Kidney capillary endothelial cell (primary cell): ENCODE measurements around the gene COMP.

Experiments used
- DNase-seq: peaks from one replicate; pipeline ENCODE4 v3.0.0-alpha.2; 2018; ENCODE audit warnings: low spot score

Gene COMP

GRCh38 chr19:18803550-18804138, 12.5 kb upstream of the COMP start:
- DNase-seq = no peak

GRCh38 chr19:18802354-18802753, 11.2 kb upstream of the COMP start:
- DNase-seq = no peak

- DNase-seq = no peak
These were observed 9.5 kb upstream of the COMP start for GRCh38 chr19:18800636-18801035.

GRCh38 chr19:18800079-18800478, 9.0 kb upstream of the COMP start:
- no peak for DNase-seq

GRCh38 chr19:18799389-18799970, 8.4 kb upstream of the COMP start:
- DNase-seq = no peak

- no peak for DNase-seq
These were observed 7.6 kb upstream of the COMP start for GRCh38 chr19:18798384-18799352.

GRCh38 chr19:18796239-18796638, 5.1 kb upstream of the COMP start:
- DNase-seq = no peak

- DNase-seq = peak; percentile 11
These were observed 4.4 kb upstream of the COMP start for GRCh38 chr19:18795540-18795939.

- DNase-seq = no peak
These were observed 3.6 kb upstream of the COMP start for GRCh38 chr19:18794692-18795091.

GRCh38 chr19:18794029-18794313, 2.9 kb upstream of the COMP start:
- DNase-seq = no peak

- DNase-seq = no peak
These were observed 2.3 kb upstream of the COMP start for GRCh38 chr19:18793144-18794028.

- no peak for DNase-seq
These were observed 1.6 kb upstream of the COMP start for GRCh38 chr19:18792661-18793060.

GRCh38 chr19:18791315-18791678, 192 bp upstream of the COMP start:
- no peak for DNase-seq

- DNase-seq = no peak
These were observed 1.1 kb downstream of the COMP start for GRCh38 chr19:18789883-18790565.

GRCh38 chr19:18789422-18789869, 1.7 kb downstream of the COMP start:
- DNase-seq = no peak

- no peak for DNase-seq
These were observed 2.3 kb downstream of the COMP start for GRCh38 chr19:18788529-18789421.

- DNase-seq = peak; percentile 48
These were observed 5.7 kb downstream of the COMP start for GRCh38 chr19:18785179-18786124.

GRCh38 chr19:18784786-18785120, 6.4 kb downstream of the COMP start:
- DNase-seq = no peak

GRCh38 chr19:18783958-18784785, 6.9 kb downstream of the COMP start:
- DNase-seq = no peak
